UCSD-AML1 (cell line): ENCODE data around the gene ATRN.
"Not testable (repeated sequence)": the region's sequence is repeated elsewhere in the genome, so short reads cannot be mapped to it uniquely, and the experiment has no call there.

Experiments
- DNase-seq: peaks from one replicate; lab custom pipeline; 2025; ENCODE audit not compliant: unreplicated experiment; lab: John Stamatoyannopoulos, UW

The ATRN gene

DNA sequence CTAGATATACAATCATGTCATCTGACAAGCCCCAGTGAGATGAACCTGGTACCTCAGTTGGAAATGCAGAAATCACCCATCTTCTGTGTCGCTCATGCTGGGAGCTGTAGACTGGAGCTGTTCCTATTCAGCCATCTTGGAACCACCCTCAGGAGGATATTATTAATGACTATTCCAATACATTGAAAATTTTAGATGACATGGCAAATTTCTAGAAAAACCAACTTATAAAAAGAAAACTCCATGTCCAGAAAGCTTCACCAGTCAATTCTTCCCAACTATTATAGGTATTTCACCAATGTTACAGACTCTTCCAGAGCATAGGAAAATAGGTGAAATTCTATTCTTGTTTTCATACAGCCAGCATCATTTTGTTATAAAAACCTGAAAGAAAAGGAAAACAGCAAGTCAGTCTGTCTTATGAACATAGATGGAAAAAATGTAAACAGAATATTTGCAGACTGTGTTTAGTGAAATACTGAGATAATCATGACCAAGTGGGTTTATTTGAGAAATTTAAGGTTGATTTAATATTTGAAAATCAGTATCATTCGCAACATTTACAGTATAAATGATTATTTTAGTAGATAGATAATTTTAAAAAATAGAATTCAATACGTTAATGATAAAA is 43.3 kb downstream of the ATRN start:
- no peak for DNase-seq

DNA sequence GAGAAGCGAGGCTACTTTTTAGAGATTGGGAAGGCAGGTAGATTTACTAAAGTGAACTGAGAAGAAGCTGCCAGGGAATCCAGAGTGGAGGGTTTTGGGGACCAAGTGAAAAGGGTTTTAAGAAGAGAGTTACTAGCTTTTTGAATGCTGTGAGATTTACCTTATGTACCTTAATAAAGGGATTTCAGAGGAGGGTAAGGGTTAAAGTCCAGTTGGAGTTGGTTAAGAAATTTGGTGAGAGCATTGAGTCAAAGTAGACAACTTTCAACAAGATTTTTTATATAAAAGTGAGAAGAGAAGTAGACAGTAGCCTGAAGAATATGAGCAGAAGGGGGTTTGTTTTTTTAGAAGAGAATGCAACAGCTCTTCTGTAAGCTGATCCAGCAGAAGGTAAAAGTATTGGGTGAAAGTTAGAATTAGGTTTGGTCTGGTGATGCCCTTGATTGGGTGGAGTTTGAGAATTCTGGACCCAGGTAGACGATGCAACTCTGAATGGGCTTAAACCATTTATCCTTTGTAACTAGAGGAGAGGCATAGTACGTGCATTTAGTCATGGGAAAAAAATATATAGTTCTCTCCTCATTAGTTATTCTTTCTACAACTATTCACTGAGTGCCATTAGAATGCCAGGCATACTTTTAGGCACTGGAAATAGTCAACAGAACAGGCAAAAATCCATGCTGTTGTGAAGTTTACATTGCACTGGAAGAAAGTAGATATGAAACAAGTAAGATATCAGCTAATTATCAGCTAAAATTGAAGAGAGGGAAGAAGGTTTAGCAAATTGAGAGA is 44.8 kb downstream of the ATRN start:
- no peak for DNase-seq

DNA sequence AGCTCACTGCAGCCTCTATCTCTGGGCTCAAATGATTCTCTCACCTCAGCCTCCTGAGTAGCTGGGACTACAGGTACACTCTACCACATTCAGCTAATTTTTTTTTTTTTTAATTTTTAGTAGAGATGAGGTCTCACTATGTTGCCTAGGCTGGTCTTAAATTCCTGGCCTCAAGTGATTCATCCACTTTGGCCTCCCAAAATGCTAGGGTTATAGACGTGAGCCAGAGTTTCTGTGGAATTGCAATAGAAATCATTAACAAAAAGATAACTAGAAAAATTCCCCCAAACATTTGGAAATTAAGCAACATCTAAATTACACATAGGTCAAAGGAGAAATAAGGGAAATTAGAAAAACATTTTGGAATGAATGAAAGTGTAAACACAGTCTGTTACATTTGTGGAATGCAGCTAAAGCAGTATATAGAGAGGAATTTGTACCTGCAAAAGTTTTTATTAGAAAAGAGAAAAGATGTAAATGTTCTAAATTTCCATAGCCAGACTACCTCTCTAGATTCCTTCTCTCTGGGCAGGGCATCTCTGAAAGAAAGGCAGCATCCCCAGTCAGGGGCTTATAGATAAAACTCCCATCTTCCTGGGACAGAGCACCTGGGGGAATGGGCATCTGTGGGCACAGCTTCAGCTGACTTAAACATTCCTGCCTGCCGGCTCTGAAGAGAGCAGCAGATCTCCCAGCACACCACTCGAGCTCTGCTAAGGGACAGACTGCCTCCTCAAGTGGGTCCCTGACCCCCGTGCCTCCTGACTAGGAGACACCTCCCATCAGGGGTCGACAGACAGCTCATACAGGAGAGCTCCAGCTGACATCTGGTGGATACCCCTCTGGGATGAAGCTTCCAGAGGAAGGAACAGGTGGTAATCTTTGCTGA is 51.3 kb downstream of the ATRN start:
- no peak for DNase-seq

DNA sequence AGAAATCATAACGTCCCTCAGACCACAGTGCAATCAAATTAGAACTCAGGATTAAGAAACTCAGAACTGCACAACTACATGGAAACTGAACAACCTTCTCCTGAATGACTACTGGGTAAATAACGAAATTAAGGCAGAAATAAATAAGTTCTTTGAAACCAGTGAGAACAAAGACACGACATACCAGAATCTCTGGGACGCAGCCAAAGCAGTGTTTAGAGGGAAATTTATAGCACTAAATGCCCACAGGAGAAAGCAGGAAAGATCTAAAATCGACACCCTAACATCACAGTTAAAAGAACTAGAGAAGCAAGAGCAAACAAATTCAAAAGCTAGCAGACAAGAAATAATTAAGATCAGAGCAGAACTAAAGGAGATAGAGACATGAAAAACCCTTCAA is 53.9 kb downstream of the ATRN start:
- DNase-seq = not testable (repeated sequence)

DNA sequence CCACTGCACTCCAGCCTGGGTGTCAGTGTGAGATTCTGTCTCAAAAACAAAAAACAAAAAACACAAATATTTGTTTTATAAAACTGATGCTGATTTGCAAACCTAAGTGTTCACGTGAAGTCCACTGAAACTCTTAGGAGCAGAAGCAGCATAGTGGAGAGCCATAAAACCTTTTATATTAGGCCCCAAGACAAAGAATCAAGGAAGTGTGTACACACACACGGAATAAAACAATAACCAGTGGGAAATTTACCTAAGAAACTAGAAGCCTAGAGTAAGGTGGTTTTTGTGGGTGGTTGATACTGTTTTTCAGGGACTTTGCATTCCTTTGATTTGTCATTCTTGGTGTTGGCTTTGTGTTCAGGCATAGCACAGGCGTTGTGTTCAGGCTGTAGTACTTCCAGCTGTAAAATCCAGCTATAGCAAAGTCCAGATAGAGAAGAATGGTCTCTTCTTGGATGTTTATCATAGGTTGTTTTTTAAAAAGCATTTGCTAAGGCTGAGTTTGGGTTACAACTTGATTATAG is 61.3 kb downstream of the ATRN start:
- DNase-seq = no peak

DNA sequence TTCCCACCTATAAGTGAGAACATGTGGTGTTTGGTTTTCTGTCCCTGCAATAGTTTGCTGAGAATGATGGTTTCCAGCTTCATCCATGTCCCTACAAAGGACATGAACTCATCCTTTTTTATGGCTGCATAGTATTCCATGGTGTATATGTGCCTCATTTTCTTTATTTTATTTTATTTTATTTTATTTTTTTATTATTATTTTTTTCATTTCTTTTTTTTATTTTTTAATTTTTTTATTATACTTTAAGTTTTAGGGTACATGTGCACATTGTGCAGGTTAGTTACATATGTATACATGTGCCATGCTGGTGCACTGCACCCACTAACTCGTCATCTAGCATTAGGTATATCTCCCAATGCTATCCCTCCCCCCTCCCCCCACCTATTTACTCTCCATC is 66.9 kb downstream of the ATRN start:
- DNase-seq = not testable (repeated sequence)

DNA sequence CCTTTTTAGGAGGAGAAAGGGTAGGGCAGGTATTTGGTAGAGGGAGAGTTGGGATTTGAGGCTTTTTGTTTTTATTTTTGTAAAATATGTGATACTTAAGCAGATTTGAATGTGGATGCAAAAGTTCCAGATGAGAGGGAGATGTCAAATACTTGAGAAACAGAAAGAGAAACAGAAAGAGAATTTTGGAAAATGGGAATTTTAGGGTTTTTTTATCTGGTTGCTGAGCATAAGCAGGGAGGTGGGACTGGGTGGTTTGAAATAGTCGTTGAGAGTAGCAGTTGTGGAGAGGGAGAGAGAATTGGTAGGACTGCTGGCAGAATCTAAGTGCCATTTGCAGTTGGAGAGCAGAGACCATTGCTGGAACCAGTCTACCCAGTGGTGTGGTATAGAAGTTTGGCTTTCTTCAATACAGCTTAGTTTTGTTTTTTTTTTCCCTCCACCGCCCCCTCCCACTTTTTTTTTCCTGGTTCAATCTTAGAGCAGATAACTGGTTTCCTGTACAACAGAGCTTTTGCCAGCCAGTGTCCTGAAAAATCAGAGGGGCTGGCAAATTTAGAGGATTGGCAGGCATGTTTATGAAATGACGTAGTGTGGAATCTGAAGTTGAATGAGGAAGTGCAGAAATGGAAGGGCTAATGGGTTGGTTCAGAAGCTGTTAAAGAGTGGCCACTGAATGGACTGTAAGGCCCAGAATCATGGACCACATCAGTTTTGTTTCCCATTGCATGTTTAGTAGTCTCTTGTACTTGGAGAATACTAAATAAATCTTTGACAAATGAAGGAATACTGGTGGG is 68.7 kb downstream of the ATRN start:
- no peak for DNase-seq

DNA sequence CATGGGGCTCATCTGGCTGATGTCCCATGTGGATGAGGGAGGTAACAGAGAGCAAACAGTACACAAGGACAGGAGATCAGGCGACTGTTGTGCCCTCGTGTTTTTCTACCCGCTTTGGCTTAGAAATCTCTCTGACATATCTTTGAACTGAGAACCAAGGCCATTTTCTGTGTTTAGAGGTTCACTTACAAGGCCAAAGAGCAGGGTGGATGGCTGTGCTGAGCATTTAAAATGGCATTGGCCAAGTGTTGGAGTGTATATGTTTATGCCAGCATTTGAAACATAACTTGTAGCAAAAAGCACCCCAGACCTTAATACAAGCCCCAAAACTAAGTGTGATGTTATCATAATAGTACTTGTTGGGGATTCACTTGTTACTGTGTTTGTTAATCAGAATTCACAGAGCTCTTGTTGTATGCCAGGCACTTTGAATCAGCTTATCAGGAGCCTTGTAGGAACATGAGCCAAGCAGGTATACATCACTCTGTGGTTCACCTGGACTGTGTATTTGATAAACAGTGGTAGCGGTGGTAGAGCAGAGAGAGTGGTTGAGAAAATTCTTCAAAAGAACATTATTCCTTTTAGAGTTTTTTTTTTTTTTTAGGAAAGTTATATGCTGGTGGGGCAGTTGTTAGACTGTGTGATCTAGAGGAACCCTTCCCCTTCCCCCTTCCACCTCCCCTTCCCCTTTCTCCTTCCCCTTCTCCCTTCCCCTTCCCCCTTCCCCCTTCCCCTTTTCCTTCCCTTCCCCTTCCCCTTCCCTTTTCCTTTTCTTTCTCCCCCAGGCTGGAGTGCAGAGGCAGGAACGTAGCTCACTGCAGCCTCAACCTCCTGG is 71.3 kb downstream of the ATRN start:
- DNase-seq = no peak

DNA sequence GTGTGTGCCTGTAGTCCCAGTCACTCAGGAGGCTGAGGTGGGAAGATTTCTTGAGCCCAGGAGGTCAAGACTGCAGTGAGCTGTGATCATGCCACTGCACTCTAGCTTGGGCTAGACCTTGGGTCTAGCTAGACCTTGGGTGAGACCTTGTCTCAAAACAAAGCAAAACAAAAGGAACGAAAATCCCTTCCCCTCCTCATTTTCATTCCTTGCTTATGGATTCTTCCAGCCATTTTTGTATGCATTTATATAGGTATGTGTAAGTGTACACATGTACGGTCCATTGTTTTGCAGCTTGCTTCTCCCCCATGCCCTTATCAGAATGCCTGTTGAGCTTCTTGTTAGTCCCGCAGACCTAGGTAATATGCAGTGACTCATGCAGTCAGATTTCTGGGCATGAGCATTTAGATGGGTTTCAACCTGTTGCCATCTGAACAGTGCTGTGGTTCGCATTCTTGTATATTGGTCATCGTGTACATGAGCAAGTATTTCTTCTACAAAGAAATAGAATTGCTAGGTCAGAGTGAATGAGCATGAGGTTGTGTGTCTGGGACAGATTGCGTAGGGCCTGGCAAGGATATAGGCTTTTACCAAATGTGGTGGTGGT is 73.2 kb downstream of the ATRN start:
- DNase-seq = no peak

DNA sequence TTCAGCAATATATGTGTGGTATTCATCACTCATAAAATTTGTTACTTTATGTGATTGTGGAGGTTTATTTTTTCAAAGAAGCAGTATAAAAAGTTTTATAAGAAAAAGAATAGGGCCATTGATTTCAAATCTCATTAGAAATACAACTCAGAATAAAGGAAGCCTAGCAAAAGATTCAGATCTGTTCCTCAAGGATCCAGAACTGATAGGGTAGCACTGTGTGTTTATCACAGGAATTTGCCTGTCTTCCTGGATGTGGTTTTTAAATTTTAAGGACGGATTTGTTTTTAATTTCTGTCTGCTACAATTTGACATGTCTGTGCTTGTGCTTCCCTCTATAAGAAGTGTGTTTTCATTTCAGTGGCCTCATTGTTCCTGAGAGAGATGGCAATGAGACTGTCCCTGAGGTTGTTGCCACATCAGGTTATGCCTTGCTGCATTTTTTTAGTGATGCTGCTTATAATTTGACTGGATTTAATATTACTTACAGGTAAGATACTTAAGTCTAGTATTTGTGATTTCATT is 74.6 kb downstream of the ATRN start:
- DNase-seq = no peak

DNA sequence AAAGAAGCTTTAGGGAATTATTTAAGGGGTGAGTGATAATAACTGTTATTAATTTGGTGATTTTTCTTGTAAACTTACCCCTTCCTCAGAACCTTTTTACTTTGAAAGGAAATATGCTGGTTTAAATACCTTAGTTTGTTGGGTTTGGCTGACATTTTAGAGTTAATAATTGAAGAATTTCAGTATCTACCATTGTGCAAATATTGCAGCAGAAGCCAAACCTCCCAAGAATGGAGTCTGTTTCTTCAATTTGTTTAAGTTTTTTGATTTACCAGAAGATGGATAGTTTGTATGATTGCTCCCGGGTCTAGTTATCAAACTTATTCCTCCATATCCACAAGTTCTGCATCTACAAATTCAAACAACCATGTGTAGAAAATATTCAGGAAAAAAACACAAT is 77.1 kb downstream of the ATRN start:
- no peak for DNase-seq

DNA sequence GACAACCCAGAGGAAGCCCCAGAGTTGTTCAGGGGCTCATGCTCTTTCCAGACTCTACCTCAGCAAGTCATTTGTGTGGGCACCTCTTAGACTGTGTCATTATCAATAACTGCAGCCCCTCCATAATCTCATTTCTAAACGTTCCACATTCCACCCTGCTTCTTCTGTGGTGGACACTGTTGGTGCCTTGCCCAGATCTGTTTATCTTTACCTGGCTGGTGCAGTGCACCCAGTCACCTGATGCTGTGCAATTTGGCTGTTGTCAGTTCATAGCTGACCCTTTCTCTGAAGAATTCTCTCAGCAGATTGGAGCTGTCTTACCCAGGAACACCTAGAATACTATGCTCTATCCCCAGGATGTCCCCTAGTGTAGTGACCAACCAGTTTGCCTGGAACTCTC is 80.0 kb downstream of the ATRN start:
- no peak for DNase-seq

DNA sequence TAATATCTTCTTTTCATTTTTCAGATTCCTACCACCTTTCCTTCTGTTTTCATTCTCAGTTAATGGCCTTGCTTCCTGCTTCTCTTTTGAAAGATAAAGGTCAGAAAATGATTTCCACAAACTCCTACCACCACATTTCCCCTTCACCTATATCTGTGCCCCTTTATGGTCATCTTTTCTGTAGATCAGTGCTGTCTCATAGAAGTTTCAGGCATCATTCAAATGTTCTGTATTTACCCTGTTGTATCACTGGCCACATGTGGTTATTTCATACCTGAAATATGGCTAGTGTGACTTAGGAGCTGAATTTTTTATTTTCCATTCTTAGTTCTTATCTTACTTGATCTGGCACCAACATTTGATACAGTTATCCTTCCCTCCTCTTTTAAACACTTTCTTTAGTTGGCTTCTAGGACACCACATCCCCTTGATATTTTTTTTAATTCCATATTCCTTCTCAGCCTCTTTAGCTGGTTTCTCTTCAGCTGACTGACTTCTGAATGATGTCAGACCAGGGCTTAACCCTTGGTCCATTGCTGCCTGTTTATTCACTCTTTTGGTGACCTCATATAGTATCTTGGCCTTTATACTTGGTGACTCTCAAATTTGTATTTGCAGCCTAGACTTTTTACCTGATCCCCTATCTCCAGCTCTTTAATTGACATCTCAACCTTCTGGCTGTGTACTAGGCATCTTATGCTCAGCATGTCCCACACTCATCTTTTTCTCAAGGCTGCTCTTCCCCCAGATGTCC is 81.0 kb downstream of the ATRN start:
- DNase-seq = no peak

DNA sequence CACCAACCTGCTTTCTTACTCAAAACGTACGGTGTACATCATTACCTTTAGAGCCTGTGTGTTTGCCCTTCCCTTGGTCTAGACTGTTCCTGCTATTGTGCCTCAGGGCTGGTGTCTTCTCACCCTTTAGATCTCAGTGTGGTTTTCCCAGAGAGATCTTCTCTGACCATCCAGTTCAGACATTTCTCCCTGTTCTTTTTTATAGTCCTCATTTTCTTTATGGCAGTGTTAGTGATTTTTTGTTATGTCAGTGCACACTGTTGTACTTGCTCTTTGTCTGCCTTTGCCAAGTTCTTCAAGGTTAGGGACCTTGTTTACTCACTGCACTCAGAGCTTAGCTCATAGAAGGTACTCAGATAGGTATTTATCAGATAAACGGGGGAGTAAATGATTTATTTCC is 82.8 kb downstream of the ATRN start:
- DNase-seq = no peak

DNA sequence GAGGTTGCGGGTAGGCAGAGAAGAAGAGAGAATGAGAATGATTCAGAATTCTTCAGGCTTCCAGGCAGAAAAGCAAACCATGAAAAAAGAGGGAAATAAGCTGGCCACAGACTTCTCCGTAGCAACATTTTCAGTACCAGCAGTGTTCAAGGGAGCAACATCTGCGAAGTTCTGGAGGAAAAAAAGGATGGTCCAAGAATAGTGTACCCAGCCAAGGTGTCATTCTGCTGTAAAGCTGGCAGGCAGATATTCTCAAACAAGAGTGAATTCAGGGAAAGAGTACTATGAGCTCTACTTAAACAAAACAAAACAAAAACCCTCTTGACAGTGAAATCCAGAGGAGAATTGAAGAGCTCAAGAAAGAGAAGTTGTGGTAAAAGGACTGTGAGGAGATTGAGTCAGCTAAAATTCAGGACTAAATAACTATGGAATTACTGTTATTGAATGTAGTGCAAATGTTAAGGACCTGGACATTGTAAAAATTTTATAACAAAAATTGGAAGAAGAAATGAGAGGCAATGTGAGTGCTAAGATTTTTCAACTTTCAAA is 86.5 kb downstream of the ATRN start:
- no peak for DNase-seq

DNA sequence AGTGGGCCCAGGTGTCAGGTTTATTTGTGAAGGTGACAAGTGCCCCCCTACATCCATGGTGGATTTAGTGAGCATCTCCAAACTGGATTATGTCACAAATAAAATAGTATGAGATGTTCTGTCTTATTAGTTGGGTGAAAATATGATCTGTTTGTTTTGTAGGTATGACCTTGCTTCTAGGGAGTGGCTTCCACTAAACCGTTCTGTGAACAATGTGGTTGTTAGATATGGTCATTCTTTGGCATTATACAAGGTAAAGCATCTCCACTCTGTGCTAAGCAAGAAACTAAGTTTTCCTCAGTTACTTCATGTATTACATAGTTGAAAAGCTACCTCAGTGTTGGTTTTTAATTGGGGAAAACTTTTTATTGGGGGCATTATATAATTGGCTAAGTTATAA is 88.4 kb downstream of the ATRN start:
- DNase-seq = no peak

DNA sequence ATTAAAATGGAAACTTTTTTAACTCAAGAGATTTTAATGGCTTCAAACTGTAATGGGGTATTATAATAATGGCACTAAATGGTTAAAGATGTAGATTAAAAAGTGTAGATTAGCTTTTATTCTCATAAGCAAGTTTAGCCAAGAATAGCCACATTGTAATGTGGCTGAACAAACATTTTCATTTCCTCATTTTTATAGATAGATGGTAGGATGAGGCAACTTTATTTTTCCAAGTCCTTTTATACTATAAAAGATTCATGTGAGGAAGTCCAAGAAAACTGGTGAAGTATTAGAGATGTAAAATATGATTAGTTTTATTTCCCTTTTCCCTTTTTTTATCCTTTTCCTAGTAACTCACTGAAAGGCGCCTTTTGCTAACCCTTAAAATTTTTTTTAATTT is 88.8 kb downstream of the ATRN start:
- no peak for DNase-seq

DNA sequence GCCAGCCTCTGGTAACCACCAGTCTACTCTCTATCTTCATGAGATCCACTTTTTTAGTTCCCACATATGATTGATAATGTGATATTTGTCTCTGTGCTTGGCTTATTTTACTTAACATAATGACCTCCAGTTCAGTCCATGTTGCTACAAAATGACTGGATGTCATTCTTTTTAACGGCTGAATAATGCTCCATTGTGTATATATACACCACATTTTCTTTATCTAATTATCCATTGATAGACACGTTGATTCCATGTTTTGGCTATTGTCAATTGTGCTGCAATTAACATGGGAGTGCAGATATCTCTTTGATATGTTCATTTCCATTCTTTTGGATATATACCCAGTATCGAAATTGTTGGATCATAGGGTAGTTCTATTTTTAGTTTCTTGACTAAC is 89.3 kb downstream of the ATRN start:
- DNase-seq = no peak
